ENCODE data around the gene GPC6.

Gene GPC6

GRCh38 chr13:94431987-94432386 is 1205.4 kb downstream of the GPC6 start:
- TF ChIP-seq CTCF (IDR thresholded peaks at IDR 0.05; ENCODE audit: control insufficient read depth, insufficient read depth, low read depth, low read length, missing control alignments), result no peak
- no peak overlapping the region for H3K4me3 ChIP-seq (ENCODE audit: control insufficient read depth, low read depth, low read length)
- no peak for DNase-seq (ENCODE audit: low read depth)

GRCh38 chr13:94433055-94433961 is 1206.7 kb downstream of the GPC6 start:
- no peak for DNase-seq (ENCODE audit: low read depth)
- no peak overlapping the region for H3K4me3 ChIP-seq (ENCODE audit: control insufficient read depth, low read depth, low read length)
- TF ChIP-seq CTCF (IDR thresholded peaks at IDR 0.05; ENCODE audit: control insufficient read depth, insufficient read depth, low read depth, low read length, missing control alignments), result no peak

- H3K4me3 ChIP-seq (ENCODE audit: control insufficient read depth, low read depth, low read length), result no peak overlapping the region
- peak; percentile 31 for DNase-seq (ENCODE audit: low read depth)
- TF ChIP-seq CTCF (IDR thresholded peaks at IDR 0.05; ENCODE audit: control insufficient read depth, insufficient read depth, low read depth, low read length, missing control alignments), result peak; percentile 46
Measured at GRCh38 chr13:94435604-94436226, 1209.1 kb downstream of the GPC6 start.

GRCh38 chr13:94444826-94445225 is 1218.2 kb downstream of the GPC6 start:
- no peak for TF ChIP-seq CTCF (IDR thresholded peaks at IDR 0.05; ENCODE audit: control insufficient read depth, insufficient read depth, low read depth, low read length, missing control alignments)
- no peak for DNase-seq (ENCODE audit: low read depth)

GRCh38 chr13:94454334-94454733 is 1227.7 kb downstream of the GPC6 start:
- no peak for TF ChIP-seq CTCF (IDR thresholded peaks at IDR 0.05; ENCODE audit: control insufficient read depth, insufficient read depth, low read depth, low read length, missing control alignments)
- DNase-seq (ENCODE audit: low read depth), result no peak
- H3K4me3 ChIP-seq (ENCODE audit: control insufficient read depth, low read depth, low read length), result no peak overlapping the region

More at GRCh38 chr13:94444826-94445225, 1218.2 kb downstream of the GPC6 start:
- H3K4me3 ChIP-seq (ENCODE audit: control insufficient read depth, low read depth, low read length), result no peak overlapping the region

- TF ChIP-seq CTCF (IDR thresholded peaks at IDR 0.05; ENCODE audit: control insufficient read depth, insufficient read depth, low read depth, low read length, missing control alignments), result no peak
- DNase-seq (ENCODE audit: low read depth), result no peak
- no peak overlapping the region for H3K4me3 ChIP-seq (ENCODE audit: control insufficient read depth, low read depth, low read length)
Measured at GRCh38 chr13:94454906-94455305, 1228.3 kb downstream of the GPC6 start.
